ENCODE results near the gene CIART.
"Not testable (repeated sequence)": the region's sequence is repeated elsewhere in the genome, so short reads cannot be mapped to it uniquely, and the experiment has no call there.

The CIART gene

GRCh38 chr1:150281758-150282557, at the start of gene CIART:
TSS of gene CIART (plus strand) at chr1:150282554. CDS start at chr1:150283268, 714 bp downstream.
- DNase-seq (ENCODE audit: low read depth) = peak; percentile 59

GRCh38 chr1:150232921-150233320, 49.4 kb upstream of the CIART start:
- not testable (repeated sequence) for DNase-seq (ENCODE audit: low read depth)

GRCh38 chr1:150233359-150234308, 48.7 kb upstream of the CIART start:
- no peak for DNase-seq (ENCODE audit: low read depth)

DNA sequence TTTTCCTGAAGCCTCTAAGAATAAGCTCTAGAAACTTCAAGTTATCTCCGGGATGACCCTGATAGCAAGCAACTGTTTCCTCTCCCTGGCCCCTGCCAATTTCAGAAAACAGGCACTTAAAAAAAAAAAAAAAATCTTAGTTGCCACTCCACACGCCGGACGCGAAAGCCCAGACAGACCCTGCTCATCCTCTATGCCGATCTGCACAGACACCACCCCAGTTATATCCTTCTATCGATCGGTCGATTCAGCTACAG, 48.1 kb upstream of the CIART start:
- no peak for DNase-seq (ENCODE audit: low read depth)

DNA sequence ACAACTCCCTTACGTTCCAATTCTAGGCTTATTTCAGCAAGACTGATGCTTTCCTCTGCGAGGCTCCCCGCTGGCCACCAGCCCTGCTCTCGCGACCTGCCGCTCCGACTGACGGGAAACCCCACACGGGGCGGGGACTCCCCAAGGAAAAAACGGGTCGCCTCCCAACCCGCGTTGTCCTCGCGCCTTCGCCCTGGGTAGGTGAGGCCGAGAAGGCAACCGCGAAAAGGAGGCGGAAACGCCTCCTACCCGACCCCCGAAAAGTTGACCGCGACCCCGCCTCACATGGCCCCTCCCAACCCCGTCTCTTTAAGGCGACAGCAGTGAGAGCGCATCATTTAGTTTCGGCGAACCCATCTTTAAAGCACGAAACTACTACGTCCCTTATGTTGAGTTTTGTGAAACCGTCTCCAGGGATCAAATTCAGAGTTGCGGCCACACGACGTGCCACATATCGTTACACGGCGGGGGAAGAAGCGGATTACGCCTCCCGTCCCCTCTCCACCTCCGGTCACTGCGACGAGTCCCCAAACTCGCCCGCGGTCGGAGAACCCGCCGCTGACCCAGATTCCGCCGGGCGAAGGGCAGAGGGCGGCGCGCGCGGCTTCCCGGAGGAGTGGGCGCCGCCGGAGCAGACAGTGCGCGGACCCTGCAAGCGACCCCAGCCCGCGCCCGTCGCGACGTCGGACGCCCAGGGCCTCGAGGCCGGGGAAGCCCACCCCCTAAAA, 47.6 kb upstream of the CIART start:
- peak; percentile 86 for DNase-seq (ENCODE audit: low read depth)

DNA sequence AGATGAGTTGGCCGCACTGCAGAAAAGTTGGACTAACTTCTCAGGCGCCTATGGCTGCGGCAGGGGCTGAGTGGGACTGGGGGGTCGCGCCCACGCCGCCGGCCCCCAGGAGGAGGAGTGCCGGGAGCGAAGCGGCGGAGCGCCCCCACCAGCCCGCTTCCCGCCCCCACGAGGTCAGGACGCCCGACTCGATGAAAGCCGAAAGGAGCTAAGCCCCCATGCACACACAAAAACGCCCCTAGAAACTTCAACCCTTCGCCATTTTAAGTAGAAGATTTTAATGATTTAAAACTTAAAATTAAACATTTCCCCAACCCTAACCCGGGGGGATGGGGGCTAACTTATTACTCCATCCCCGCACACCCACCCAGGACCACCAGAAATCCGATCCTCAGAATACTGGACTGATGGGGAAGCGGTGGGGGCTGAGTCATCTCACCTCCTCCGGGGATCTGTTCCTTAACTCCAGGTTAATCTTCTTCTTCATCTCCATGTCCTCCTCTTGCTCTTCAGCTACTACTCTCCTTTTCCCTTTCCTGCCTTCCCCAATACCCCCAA, 47.0 kb upstream of the CIART start:
- DNase-seq (ENCODE audit: low read depth) = no peak

- DNase-seq (ENCODE audit: low read depth) = peak; percentile 88
Observed at GRCh38 chr1:150235852-150236613, 46.3 kb upstream of the CIART start, which contains the start of gene ANP32E. TSS of gene ANP32E (minus strand) at chr1:150236112. CDS start at chr1:150235786, 326 bp downstream.

DNA sequence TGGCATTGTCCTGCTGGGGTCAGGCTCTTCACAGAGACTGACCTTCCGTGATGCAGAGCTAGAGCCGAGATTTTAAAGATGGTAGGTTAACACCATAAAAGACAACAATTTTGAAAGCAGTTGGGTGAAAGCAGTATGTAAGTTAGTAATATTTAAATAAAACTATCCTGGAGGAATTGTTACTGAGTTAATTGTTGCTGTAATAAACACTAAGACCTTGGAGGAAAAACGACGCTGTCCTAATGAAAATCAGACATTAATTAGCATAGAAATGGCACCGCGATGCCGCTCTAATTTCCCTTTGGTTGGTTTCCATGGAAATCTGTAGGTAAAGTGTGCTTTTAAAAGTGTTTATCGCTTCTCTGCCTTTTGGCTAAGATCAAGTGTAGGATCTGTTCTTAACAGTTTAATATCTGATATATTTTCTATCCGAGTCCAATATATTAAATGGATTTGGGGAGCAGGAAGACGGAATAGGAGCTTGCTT, 45.7 kb upstream of the CIART start:
- no peak for DNase-seq (ENCODE audit: low read depth)

DNA sequence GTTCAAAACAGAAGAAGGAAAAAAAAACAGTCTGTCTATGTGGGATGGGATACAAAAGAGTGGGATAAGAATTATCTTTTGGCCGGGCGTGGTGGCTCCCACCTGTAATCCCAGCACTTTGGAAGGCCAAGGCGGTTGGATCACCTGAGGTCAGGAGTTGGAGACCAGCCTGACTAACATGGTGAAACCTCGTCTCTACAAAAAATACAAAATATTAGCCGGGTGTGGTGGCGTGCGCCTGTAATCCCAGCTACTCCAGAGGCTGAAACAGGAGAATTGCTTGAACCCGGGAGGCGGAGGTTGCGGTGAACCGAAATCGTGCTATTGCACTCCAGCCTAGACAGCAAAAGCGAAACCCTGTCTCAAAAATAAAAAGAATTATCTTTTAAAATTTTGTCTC, 45.2 kb upstream of the CIART start:
- not testable (repeated sequence) for DNase-seq (ENCODE audit: low read depth)

GRCh38 chr1:150237746-150238145, 44.6 kb upstream of the CIART start:
- DNase-seq (ENCODE audit: low read depth) = no peak

DNA sequence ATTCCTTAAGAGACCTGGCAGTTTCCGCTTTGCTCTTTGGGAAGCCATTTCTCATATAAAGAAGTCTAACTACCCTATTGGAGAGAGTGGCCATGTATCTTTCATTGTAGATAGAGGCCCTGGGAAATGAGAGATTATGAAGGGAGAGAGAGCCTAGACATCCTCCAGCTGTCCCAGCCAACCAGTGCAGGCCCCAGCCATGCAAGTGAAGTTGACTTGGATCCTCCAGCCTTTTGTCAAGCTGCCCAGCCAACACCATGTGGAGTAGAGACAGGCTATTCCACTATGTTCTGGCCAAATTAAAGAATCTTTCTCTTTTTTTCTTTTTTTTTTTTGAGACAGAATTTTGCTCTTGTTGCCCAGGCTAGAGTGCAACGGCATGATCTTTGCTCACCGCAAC, 39.4 kb upstream of the CIART start:
- no peak for DNase-seq (ENCODE audit: low read depth)

DNA sequence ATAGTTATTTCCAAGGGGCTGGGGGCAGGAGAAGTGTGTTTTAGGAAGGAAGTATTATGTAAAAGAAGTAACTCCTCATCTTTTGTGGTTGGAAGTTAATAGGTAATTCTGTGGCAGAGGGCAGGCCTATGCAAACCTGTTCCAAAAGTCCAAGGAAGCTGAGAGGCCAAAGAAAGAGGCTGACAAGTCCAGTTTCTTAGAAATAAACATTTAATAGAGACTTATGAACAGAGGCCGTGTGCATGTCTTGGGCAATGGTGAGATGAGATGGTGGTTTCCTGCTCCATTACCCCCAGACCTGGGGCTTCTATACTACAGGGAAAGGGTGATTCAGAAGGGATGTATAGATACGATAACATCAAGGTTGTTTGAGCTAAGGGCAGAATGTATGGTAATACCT, 32.4 kb upstream of the CIART start:
- no peak for DNase-seq (ENCODE audit: low read depth)

DNA sequence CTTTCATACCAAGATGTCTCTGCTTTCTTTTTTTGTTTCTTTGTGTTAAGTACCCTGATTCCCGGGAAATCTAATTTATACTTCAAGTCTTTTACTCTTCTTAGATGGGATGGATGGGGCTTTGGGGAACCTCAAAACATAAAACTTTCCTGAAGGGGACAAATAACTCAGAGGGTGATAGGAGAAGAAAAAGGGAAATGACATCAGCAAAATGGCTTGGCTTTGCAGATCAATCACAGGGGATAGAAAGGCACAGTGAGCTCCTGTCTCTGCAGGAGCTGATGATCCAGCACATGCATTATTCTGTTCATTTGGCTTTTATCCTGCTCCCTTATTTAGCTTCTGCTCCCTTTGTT, 26.2 kb upstream of the CIART start:
- no peak for DNase-seq (ENCODE audit: low read depth)

GRCh38 chr1:150256554-150257341, 25.6 kb upstream of the CIART start:
- DNase-seq (ENCODE audit: low read depth) = no peak

DNA sequence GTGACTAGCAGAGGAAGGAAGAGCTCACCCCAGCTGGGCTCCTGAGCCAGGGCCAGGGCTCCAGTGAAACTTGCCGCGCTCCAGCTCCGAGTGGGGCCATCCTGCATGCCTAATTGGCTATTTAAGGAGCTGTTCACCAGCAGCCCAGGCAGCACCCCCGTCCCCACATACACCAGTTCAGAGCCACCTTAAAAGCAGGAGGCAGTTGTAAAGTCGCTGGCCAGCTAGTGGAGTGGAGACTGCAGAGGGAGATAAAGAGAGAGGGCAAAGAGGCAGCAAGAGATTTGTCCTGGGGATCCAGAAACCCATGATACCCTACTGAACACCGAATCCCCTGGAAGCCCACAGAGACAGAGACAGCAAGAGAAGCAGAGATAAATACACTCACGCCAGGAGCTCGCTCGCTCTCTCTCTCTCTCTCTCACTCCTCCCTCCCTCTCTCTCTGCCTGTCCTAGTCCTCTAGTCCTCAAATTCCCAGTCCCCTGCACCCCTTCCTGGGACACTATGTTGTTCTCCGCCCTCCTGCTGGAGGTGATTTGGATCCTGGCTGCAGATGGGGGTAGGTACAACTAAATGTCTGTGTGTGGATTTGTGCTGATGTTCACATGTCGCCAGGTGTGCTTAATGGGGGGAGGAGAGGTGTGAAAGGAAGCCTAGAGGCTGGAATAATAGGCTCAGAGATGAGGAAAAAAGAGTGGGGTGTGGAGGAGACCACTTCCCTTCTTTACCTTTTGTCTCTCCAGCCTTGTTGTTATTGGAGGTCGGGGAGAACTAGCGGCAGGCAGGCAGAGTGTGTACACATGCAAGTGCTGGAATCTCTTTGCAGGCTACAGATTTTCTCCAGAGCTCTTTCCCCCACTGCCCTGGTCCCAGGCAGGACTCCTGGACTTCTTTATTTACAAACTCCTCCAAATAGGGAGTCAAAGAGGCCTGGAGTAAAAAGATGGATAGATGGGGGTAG, 24.4 kb upstream of the CIART start, which contains the start of gene CA14:
Gene CA14 (plus strand): TSS at position 151 of the 962 bp plus-strand sequence. CDS start 355 bp downstream, at position 506.
- no peak for DNase-seq (ENCODE audit: low read depth)

DNA sequence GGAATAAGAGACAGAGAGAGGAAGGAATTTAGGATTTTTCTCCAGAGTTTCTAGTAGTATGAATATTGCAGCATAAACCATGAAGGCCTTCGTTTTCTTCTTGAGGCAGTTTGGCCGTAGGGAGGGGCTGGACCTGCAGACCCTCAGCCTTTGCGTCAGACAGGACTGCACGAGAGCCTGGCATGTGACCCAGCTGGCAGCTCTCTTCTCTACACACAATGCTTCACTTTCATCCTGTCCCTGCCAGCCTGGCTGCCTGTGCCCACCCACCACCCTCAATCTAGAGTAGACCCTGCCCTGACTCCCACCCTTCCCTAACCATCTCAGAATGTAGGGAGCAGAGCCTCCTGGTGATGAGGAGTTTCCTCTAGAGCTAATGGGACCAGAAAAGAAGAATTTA, 23.1 kb upstream of the CIART start:
- DNase-seq (ENCODE audit: low read depth) = no peak

GRCh38 chr1:150259758-150260669, 22.3 kb upstream of the CIART start:
- DNase-seq (ENCODE audit: low read depth) = no peak

- DNase-seq (ENCODE audit: low read depth) = no peak
Observed at GRCh38 chr1:150261367-150261766, 21.0 kb upstream of the CIART start.

Measured in stimulated activated CD8-positive, alpha-beta memory T cell treated with anti-CD3 and anti-CD28 coated beads, Interleukin-12 subunit alpha, Interleukin-12 subunit beta, amount 100 ng/mL, for 1 hour (primary cell).